Epithelial cell of esophagus (primary cell): ENCODE measurements around the gene DNM2.

Source experiments
- DNase-seq: peaks from one replicate; pipeline ENCODE4 v3.0.0; 2010; ENCODE audit warnings: low read depth
- H3K4me3 ChIP-seq: 2 replicates; pipeline ENCODE4 v1.5.1; 2011; ENCODE audit warnings: mild to moderate bottlenecking, low read length, control low read depth
- CTCF ChIP-seq: IDR thresholded peaks from 2 replicates; pipeline ENCODE4 v1.5.1; 2011; ENCODE audit warnings: low read depth, mild to moderate bottlenecking, low read length, control low read depth, inconsistent platforms; ENCODE audit not compliant: insufficient read depth; ENCODE audit errors: missing control alignments

Gene DNM2

DNA sequence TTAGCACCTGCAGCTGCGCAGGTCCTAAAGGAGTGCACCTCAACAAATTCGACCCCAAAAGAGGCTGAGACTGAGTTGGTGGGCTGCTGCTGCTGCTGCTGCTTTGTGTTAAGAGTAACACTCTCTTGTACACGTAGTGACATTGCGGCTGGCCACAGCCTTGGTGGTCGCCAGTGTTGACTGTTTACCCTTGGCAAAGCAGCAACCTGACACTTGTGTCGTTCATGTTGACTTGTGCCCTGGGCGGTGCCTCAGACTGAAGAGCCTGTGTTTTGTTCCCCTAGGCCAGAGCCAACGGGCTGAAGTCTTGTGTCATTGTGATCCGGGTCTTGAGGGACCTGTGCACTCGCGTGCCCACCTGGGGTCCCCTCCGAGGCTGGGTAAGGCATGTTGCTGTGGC is 39.1 kb upstream of the DNM2 start:
- H3K4me3 ChIP-seq = no peak overlapping the region
- no peak for TF ChIP-seq CTCF
- no peak for DNase-seq

- no peak for DNase-seq
These were observed 38.1 kb upstream of the DNM2 start for GRCh38 chr19:10679743-10680142.

GRCh38 chr19:10680545-10681135 is 37.2 kb upstream of the DNM2 start:
- no peak overlapping the region for H3K4me3 ChIP-seq
- TF ChIP-seq CTCF = no peak
- no peak for DNase-seq

More at GRCh38 chr19:10679743-10680142, 38.1 kb upstream of the DNM2 start:
- no peak for TF ChIP-seq CTCF
- H3K4me3 ChIP-seq = no peak overlapping the region

DNA sequence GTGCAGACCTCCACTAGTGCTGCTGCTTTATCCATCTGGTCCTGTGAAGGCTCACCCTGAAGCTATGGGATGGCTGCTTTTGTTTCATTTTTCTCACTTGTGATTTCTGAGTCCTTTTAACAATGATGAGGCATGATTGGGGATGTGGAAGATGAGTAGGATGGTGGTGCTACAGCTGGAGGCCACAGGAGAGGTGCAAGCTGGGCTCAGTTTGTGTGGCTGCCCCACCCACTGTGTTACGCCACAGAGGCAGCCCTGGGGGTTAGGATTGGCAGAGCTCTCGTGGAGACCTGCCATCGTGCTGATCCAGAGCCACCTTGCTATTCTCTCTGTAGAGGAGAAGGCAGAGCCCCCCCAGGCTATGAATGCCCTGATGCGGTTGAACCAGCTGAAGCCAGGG is 36.2 kb upstream of the DNM2 start:
- peak; percentile 23 for DNase-seq
- H3K4me3 ChIP-seq = no peak overlapping the region
- no peak for TF ChIP-seq CTCF

DNA sequence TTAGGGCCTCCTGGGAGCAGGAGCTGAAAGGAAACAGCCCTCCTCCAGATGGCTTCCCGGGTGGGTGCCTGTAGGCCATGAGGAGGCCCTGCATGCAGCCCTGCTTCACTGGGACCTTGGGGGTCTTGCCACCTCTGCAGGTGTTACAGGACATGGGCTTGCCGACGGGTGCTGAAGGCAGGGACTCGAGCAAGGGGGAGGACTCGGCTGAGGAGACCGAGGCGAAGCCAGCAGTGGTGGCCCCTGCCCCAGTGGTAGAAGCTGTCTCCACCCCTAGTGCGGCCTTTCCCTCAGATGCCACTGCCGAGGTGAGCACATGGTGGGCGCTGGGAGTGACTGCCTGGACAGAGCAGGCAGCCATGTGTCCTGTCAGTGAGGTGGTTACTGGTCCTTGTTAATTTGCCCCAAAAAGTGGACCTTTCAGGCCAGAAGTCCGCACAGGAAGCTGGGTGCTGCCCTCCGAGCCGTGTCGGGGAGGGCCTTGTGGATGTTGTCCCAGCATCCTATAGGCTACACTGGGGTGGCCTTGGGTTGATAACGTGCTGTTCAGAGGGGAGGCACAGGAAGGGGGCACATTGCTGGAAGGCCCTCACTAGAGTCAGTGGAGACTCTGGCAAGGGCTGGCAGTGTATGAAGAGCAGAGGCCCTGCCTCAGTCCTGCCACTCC is 35.3 kb upstream of the DNM2 start:
- no peak for TF ChIP-seq CTCF
- DNase-seq = no peak
- H3K4me3 ChIP-seq = no peak overlapping the region

GRCh38 chr19:10683064-10683426 is 34.8 kb upstream of the DNM2 start:
- H3K4me3 ChIP-seq = no peak overlapping the region
- DNase-seq = no peak
- no peak for TF ChIP-seq CTCF

- TF ChIP-seq CTCF = no peak
- DNase-seq = no peak
- H3K4me3 ChIP-seq = no peak overlapping the region
These were observed 34.3 kb upstream of the DNM2 start for GRCh38 chr19:10683582-10683981.
